ENCODE results near the gene CDK8. TPM values are rescaled to one million over a fixed set of nuclear protein-coding genes. Genes with fewer than 3 reads are reported as not detected.

The CDK8 gene
- total RNA-seq, 1 experiment from 2014 or later: 14.5 TPM

DNA sequence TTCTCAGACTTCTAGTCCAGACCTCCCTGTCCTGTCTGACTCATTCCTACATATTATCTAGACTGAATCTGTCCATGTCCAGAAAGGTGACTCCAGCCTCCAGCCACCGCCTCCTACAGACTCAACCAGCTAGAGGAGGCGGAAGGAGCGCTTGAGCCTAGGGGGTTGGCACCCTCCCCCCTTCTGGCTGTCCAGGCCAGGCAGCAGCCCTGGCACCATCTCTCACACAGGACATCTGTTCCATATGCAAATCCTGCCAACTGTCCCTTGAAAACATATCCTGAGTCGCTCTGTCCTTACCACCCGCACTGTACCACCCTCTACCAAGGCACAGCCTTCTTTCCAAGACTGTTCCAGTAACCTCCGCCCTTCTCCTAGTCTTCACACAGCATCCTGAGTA lies 152.9 kb downstream of the CDK8 start:
- no peaks in the 10 kb centered on the region for H4K20me1 ChIP-seq (ENCODE audit: low read length)
- no peak overlapping the region for H3K4me2 ChIP-seq (ENCODE audit: low read length)
- no peaks in the 10 kb centered on the region for H3K9me2 ChIP-seq (replicated peaks; ENCODE audit: low read length)
- DNase-seq (no peak), ATAC-seq (no peak)
- ChIA-PET POLR2A (ENCODE audit: unreplicated experiment) (no interaction called here), CTCF (no interaction called here)
- H3K4me1 ChIP-seq (ENCODE audit: insufficient read depth, low read length): no peaks in the 10 kb centered on the region
- no peaks in the 10 kb centered on the region for H3K9me3 ChIP-seq (ENCODE audit: low read length)
- no peaks in the 10 kb centered on the region for H3K36me3 ChIP-seq (ENCODE audit: low read depth, low read length)
- H3K27ac ChIP-seq (ENCODE audit: low read length): no peak overlapping the region
- no TSS peak for BruUV-seq (replicated peaks)
- no peaks in the 10 kb centered on the region for H3K79me2 ChIP-seq (ENCODE audit: low read length)
- TF ChIP-seq EZH2 (IDR thresholded peaks at IDR 0.05; ENCODE audit: low read length, unreplicated experiment): no peak
- TF ChIP-seq EZH2phosphoT487 (IDR thresholded peaks at IDR 0.05; ENCODE audit: borderline replicate concordance, low read length): no peak
- no peak for TF ChIP-seq CTCF (conservative IDR thresholded peaks at IDR 0.05; ENCODE audit: low read depth, low read length)
- no peaks in the 10 kb centered on the region for H3K27me3 ChIP-seq (ENCODE audit: low read length)
- no peaks in the 10 kb centered on the region for H3F3A ChIP-seq (ENCODE audit: low read length, unreplicated experiment)
- H3K4me3 ChIP-seq (ENCODE audit: low read length): no peak overlapping the region
- no peak overlapping the region for H3K9ac ChIP-seq (ENCODE audit: low read length)
- H2AFZ ChIP-seq (ENCODE audit: low read length): no peak overlapping the region
- intact Hi-C loops (cut with micrococcal nuclease): no loop called here

DNA sequence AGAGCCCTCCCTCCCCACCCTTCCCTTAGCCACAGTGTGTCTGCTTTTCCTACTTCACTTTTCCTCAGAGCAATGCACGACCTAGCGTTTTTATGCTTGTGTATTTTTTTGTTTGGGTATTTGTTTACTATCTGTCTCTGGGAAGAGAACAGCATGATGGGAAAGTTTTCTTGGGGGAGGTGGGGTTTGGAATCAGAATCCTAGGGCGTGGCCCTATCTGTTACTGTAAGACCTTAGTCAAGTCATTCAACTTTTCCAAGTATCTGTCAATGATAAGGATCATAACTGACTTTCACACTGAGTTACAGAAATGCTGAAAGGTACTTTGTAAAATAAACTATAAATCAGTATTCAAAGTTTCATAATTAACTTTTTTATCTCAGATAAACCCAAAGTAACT lies 157.3 kb downstream of the CDK8 start:
- no peaks in the 10 kb centered on the region for H3F3A ChIP-seq (ENCODE audit: low read length, unreplicated experiment)
- no peak for ATAC-seq
- no peak overlapping the region for H3K27ac ChIP-seq (ENCODE audit: low read length)
- ChIA-PET POLR2A (ENCODE audit: unreplicated experiment) (no interaction called here), CTCF (interaction anchor here (0.6 kb wide), 1 partner anchor 786 kb away, joined by 4 read pairs; no protein-coding TSS in a partner anchor)
- no peaks in the 10 kb centered on the region for H3K4me1 ChIP-seq (ENCODE audit: insufficient read depth, low read length)
- H3K9me3 ChIP-seq (ENCODE audit: low read length): no peaks in the 10 kb centered on the region
- H2AFZ ChIP-seq (ENCODE audit: low read length): no peak overlapping the region
- H3K36me3 ChIP-seq (ENCODE audit: low read depth, low read length): no peaks in the 10 kb centered on the region
- TF ChIP-seq EZH2 (IDR thresholded peaks at IDR 0.05; ENCODE audit: low read length, unreplicated experiment): no peak
- no peak for TF ChIP-seq CTCF (conservative IDR thresholded peaks at IDR 0.05; ENCODE audit: low read depth, low read length)
- no peak for TF ChIP-seq EZH2phosphoT487 (IDR thresholded peaks at IDR 0.05; ENCODE audit: borderline replicate concordance, low read length)
- H3K4me3 ChIP-seq (ENCODE audit: low read length): no peak overlapping the region
- no TSS peak for BruUV-seq (replicated peaks)
- no peak overlapping the region for H3K4me2 ChIP-seq (ENCODE audit: low read length)
- H3K9me2 ChIP-seq (replicated peaks; ENCODE audit: low read length): no peaks in the 10 kb centered on the region
- no peak for DNase-seq
- no peaks in the 10 kb centered on the region for H4K20me1 ChIP-seq (ENCODE audit: low read length)
- no peaks in the 10 kb centered on the region for H3K27me3 ChIP-seq (ENCODE audit: low read length)
- H3K79me2 ChIP-seq (ENCODE audit: low read length): no peaks in the 10 kb centered on the region
- intact Hi-C loops (cut with micrococcal nuclease): no loop called here
- no peak overlapping the region for H3K9ac ChIP-seq (ENCODE audit: low read length)

GRCh38 chr13:26412263-26412662 lies 158.3 kb downstream of the CDK8 start:
- intact Hi-C loops (cut with micrococcal nuclease): no loop called here
- TF ChIP-seq EZH2phosphoT487 (IDR thresholded peaks at IDR 0.05; ENCODE audit: borderline replicate concordance, low read length) (no peak), EZH2 (IDR thresholded peaks at IDR 0.05; ENCODE audit: low read length, unreplicated experiment) (no peak), CTCF (conservative IDR thresholded peaks at IDR 0.05; ENCODE audit: low read depth, low read length) (no peak)
- Histone ChIP-seq H3K9me3 (ENCODE audit: low read length) (no peaks in the 10 kb centered on the region), H3K4me1 (ENCODE audit: insufficient read depth, low read length) (no peaks in the 10 kb centered on the region), H3K4me2 (ENCODE audit: low read length) (no peak overlapping the region), H3K27me3 (ENCODE audit: low read length) (no peaks in the 10 kb centered on the region), H3K9ac (ENCODE audit: low read length) (no peak overlapping the region), H3K9me2 (replicated peaks; ENCODE audit: low read length) (no peaks in the 10 kb centered on the region), H3K4me3 (ENCODE audit: low read length) (no peak overlapping the region), H4K20me1 (ENCODE audit: low read length) (no peaks in the 10 kb centered on the region), H3K36me3 (ENCODE audit: low read depth, low read length) (no peaks in the 10 kb centered on the region), H3K27ac (ENCODE audit: low read length) (no peak overlapping the region), H3F3A (ENCODE audit: low read length, unreplicated experiment) (no peaks in the 10 kb centered on the region), H2AFZ (ENCODE audit: low read length) (no peak overlapping the region), H3K79me2 (ENCODE audit: low read length) (no peaks in the 10 kb centered on the region)
- ChIA-PET CTCF (no interaction called here), POLR2A (ENCODE audit: unreplicated experiment) (no interaction called here)
- BruUV-seq (replicated peaks): no TSS peak
- ATAC-seq (no peak), DNase-seq (no peak)

Measured in PC-3 (cell line).